ENCODE measurements around the gene L2HGDH.

L2HGDH gene

DNA sequence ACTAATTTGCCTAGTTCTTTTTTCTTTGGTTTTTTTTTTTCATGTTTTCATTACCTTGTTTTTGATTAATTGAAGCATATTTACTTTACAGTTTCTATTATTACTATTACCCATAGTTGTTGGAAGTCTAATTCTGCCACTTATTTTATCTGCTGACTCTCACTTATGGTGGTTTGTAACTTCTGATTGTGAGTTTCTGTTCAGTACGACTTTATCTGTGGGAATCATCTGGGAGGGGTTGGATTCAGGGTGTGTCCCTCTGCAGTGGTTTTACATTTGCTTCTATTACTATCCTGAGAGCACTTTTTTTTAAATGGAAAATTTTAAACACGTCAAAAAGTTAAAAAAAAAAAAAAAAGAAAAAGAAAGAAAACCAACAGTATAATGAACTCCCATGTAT, 54.3 kb downstream of the L2HGDH start:
- H3K79me2 ChIP-seq (ENCODE audit: insufficient read depth, low read length) = no peaks in the 10 kb centered on the region
- peaks cover 6% of the 10 kb centered on the region for H3K36me3 ChIP-seq (ENCODE audit: insufficient read depth, low read length)
- H3K27ac ChIP-seq (ENCODE audit: low read depth, low read length, poor library complexity, severe bottlenecking) = no peak overlapping the region
- no peak overlapping the region for H3K9ac ChIP-seq (ENCODE audit: low read length)
- H4K20me1 ChIP-seq (ENCODE audit: insufficient read depth, low read length) = no peaks in the 10 kb centered on the region
- H3K9me3 ChIP-seq (ENCODE audit: low read length) = no peaks in the 10 kb centered on the region
- no peaks in the 10 kb centered on the region for H3K27me3 ChIP-seq (ENCODE audit: insufficient read depth, low read length)
- H3F3A ChIP-seq (ENCODE audit: insufficient read depth, low read length) = no peaks in the 10 kb centered on the region
- H2AFZ ChIP-seq (ENCODE audit: low read length) = no peak overlapping the region
- H3K4me2 ChIP-seq (ENCODE audit: low read length) = no peak overlapping the region
- H3K9me2 ChIP-seq (ENCODE audit: low read depth, low read length) = no peaks in the 10 kb centered on the region
- no peak overlapping the region for H3K4me3 ChIP-seq (ENCODE audit: low read depth, low read length, poor library complexity, severe bottlenecking)
- TF ChIP-seq, protein P1, sequence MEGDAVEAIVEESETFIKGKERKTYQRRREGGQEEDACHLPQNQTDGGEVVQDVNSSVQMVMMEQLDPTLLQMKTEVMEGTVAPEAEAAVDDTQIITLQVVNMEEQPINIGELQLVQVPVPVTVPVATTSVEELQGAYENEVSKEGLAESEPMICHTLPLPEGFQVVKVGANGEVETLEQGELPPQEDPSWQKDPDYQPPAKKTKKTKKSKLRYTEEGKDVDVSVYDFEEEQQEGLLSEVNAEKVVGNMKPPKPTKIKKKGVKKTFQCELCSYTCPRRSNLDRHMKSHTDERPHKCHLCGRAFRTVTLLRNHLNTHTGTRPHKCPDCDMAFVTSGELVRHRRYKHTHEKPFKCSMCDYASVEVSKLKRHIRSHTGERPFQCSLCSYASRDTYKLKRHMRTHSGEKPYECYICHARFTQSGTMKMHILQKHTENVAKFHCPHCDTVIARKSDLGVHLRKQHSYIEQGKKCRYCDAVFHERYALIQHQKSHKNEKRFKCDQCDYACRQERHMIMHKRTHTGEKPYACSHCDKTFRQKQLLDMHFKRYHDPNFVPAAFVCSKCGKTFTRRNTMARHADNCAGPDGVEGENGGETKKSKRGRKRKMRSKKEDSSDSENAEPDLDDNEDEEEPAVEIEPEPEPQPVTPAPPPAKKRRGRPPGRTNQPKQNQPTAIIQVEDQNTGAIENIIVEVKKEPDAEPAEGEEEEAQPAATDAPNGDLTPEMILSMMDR (IDR thresholded peaks at IDR 0.05; ENCODE audit: low read length) = no peak
- TF ChIP-seq EZH2 (IDR thresholded peaks at IDR 0.05; ENCODE audit: borderline replicate concordance, low read length) = no peak
- no peaks in the 10 kb centered on the region for H3K4me1 ChIP-seq (ENCODE audit: insufficient read depth, low read length, severe bottlenecking)

DNA sequence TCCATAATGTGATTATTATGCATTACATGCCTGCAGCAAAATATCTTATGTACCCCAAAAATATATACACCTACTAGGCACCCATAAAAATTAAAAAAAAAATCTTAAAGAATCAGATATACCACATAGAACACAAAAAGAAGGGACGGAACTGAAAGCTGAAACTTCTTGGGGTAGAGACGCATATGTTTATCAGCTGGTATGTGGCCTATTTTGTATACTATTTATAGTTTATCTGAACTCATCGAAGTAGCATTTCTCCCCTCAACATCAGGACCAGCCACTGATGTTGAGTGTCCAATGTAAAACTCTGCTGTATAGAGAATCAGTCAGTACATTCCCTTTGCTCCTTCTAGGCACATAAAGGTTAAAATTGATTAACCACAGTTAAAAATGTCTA, 57.8 kb downstream of the L2HGDH start:
- TF ChIP-seq EZH2 (IDR thresholded peaks at IDR 0.05; ENCODE audit: borderline replicate concordance, low read length) = no peak
- TF ChIP-seq, protein P1 (IDR thresholded peaks at IDR 0.05; ENCODE audit: low read length) = no peak
- Histone ChIP-seq H3K4me2 (ENCODE audit: low read length) (no peak overlapping the region), H2AFZ (ENCODE audit: low read length) (no peak overlapping the region)

DNA sequence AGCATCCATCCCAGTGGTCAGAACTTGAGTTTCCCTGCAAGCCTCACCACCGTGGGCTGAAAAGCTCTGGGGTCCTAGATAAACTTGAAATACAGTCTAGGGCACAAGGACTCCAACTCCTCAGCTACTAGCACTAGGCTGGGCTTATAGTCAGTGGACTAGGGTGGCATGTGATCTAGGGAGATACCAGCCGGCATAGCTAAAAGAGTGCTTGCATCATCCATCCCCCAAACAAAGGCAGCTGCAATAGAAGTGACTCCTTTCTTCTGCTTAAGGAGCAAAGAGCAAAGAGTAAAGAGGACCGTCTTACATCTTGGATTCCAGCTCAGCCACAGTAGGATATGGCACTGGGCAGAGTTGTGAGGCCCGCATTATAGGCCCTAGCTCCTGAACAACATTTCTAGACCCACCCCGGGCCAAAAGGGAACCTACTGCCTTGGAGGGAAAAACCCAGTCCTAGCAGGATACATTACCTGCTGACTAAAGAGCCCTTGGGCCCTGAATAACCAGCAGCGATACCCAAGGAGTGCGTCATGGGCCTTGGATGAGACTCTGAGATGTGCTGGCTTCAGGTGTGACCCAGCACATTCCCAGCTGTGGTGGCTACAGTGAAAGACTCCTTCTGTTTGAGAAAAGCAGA, 62.8 kb downstream of the L2HGDH start:
- Histone ChIP-seq H3K36me3 (ENCODE audit: insufficient read depth, low read length) (peaks cover 11% of the 10 kb centered on the region), H3K4me1 (ENCODE audit: insufficient read depth, low read length, severe bottlenecking) (no peaks in the 10 kb centered on the region), H3K9ac (ENCODE audit: low read length) (no peak overlapping the region), H4K20me1 (ENCODE audit: insufficient read depth, low read length) (no peaks in the 10 kb centered on the region), H3K4me2 (ENCODE audit: low read length) (no peak overlapping the region), H3K9me2 (ENCODE audit: low read depth, low read length) (no peaks in the 10 kb centered on the region), H3K27ac (ENCODE audit: low read depth, low read length, poor library complexity, severe bottlenecking) (no peak overlapping the region), H3F3A (ENCODE audit: insufficient read depth, low read length) (no peaks in the 10 kb centered on the region), H3K4me3 (ENCODE audit: low read depth, low read length, poor library complexity, severe bottlenecking) (no peak overlapping the region), H3K9me3 (ENCODE audit: low read length) (no peaks in the 10 kb centered on the region), H2AFZ (ENCODE audit: low read length) (no peak overlapping the region), H3K79me2 (ENCODE audit: insufficient read depth, low read length) (no peaks in the 10 kb centered on the region), H3K27me3 (ENCODE audit: insufficient read depth, low read length) (no peaks in the 10 kb centered on the region)
- no peak for TF ChIP-seq EZH2 (IDR thresholded peaks at IDR 0.05; ENCODE audit: borderline replicate concordance, low read length)
- TF ChIP-seq, protein P1 (IDR thresholded peaks at IDR 0.05; ENCODE audit: low read length) = no peak

More for the DNA sequence above, 57.8 kb downstream of the L2HGDH start:
- Histone ChIP-seq H3K9ac (ENCODE audit: low read length) (no peak overlapping the region), H3F3A (ENCODE audit: insufficient read depth, low read length) (no peaks in the 10 kb centered on the region), H3K27ac (ENCODE audit: low read depth, low read length, poor library complexity, severe bottlenecking) (no peak overlapping the region), H3K27me3 (ENCODE audit: insufficient read depth, low read length) (no peaks in the 10 kb centered on the region), H3K4me3 (ENCODE audit: low read depth, low read length, poor library complexity, severe bottlenecking) (no peak overlapping the region), H3K79me2 (ENCODE audit: insufficient read depth, low read length) (no peaks in the 10 kb centered on the region), H3K9me2 (ENCODE audit: low read depth, low read length) (no peaks in the 10 kb centered on the region), H4K20me1 (ENCODE audit: insufficient read depth, low read length) (no peaks in the 10 kb centered on the region), H3K9me3 (ENCODE audit: low read length) (no peaks in the 10 kb centered on the region), H3K4me1 (ENCODE audit: insufficient read depth, low read length, severe bottlenecking) (no peaks in the 10 kb centered on the region), H3K36me3 (ENCODE audit: insufficient read depth, low read length) (peaks cover 6% of the 10 kb centered on the region)

Data from OCI-LY1 (cell line).